Hepatocyte (in vitro differentiated cells): ENCODE results near the gene SGTB. TPM values are rescaled to one million over a fixed set of nuclear protein-coding genes. Genes with fewer than 3 reads are reported as not detected.

Experiments
- DNase-seq: peaks from one replicate; pipeline ENCODE4 v3.0.0-alpha.2; 2016; ENCODE audit warnings: low spot score
- H2AFZ ChIP-seq: fragments of 200-600 bp; sonication (generic); 2 replicates; pipeline ENCODE4 v1.6.0; 2016; ENCODE audit warnings: antibody characterized with exemption, mild to moderate bottlenecking
- H3K27ac ChIP-seq: fragments of 200-600 bp; sonication (generic); 2 replicates; pipeline ENCODE4 v1.5.1; 2016; ENCODE audit warnings: mild to moderate bottlenecking
- H3K27me3 ChIP-seq: fragments of 200-600 bp; sonication (generic); 2 replicates; pipeline ENCODE4 v1.6.1; 2016
- H3K36me3 ChIP-seq: fragments of 200-600 bp; sonication (generic); replicated peaks from 2 replicates; pipeline ENCODE4 v1.5.1; 2016; ENCODE audit warnings: low read depth; ENCODE audit not compliant: insufficient read depth
- H3K4me1 ChIP-seq: fragments of 200-600 bp; sonication (generic); 2 replicates; pipeline ENCODE4 v1.5.1; 2016; ENCODE audit warnings: mild to moderate bottlenecking, moderate library complexity; ENCODE audit not compliant: insufficient read depth
- H3K4me2 ChIP-seq: fragments of 200-600 bp; sonication (generic); 2 replicates; pipeline ENCODE4 v1.6.0; 2016
- H3K4me3 ChIP-seq: fragments of 200-600 bp; sonication (generic); 2 replicates; pipeline ENCODE4 v1.5.1; 2016; ENCODE audit warnings: mild to moderate bottlenecking
- H3K79me2 ChIP-seq: fragments of 200-600 bp; sonication (generic); 2 replicates; pipeline ENCODE4 v1.6.0; 2017; ENCODE audit warnings: mild to moderate bottlenecking
- H3K9me2 ChIP-seq: fragments of 200-600 bp; sonication (generic); replicated peaks from 2 replicates; pipeline ENCODE4 v1.6.0; 2017; ENCODE audit warnings: mild to moderate bottlenecking; ENCODE audit not compliant: insufficient read depth
- H3K9me3 ChIP-seq: fragments of 200-600 bp; sonication (generic); 2 replicates; pipeline ENCODE4 v1.5.1; 2016; ENCODE audit warnings: low read depth, mild to moderate bottlenecking
- H4K20me1 ChIP-seq: fragments of 200-600 bp; sonication (generic); 2 replicates; pipeline ENCODE4 v1.6.0; 2016; ENCODE audit warnings: mild to moderate bottlenecking; ENCODE audit not compliant: insufficient read depth, poor library complexity, severe bottlenecking
- CTCF ChIP-seq: fragments of 200-600 bp; sonication (generic); IDR thresholded peaks from 2 replicates; pipeline ENCODE4 v1.5.1; 2016; ENCODE audit warnings: antibody characterized with exemption, mild to moderate bottlenecking; ENCODE audit not compliant: poor library complexity
- EZH2 ChIP-seq: fragments of 200-600 bp; sonication (generic); IDR thresholded peaks from 2 replicates; pipeline ENCODE4 v1.6.1; 2016; ENCODE audit warnings: antibody characterized with exemption, mild to moderate bottlenecking, borderline replicate concordance
- EZH2phosphoT487 ChIP-seq: fragments of 200-600 bp; sonication (generic); IDR thresholded peaks from one replicate; pipeline ENCODE4 v1.6.1; 2018; ENCODE audit warnings: antibody characterized with exemption, mild to moderate bottlenecking, low read depth, moderate library complexity; ENCODE audit not compliant: unreplicated experiment, severe bottlenecking
- WGBS: methylation state at CpG from one replicate; pipeline ENCODE4 v1.1.6; 2016; ENCODE audit warnings: low lambda C conversion rate; ENCODE audit errors: missing lambda C conversion rate; 5-methylcytosine and 5-hydroxymethylcytosine counted together
- polyA plus RNA-seq: library from polyadenylated mRNA; unstranded; fragments of >200 nt; fragmentation: Nextera tagmentation; extraction: Ambion mirVana; gene quantifications from 2 replicates; pipeline ENCODE4 v1.2.1, GENCODE V29; 2016
- total RNA-seq: library from RNA; depleted of rRNA; stranded (reverse); fragments of >200 nt; gene quantifications from 2 replicates; pipeline ENCODE4 v1.2.3, GENCODE V29; 2014

SGTB gene
- total and polyA plus RNA-seq, 2 experiments from 2014 or later, result 3.6 to 9.0 TPM

- no peaks in the 10 kb centered on the region for H3K27me3 ChIP-seq
- no peaks in the 10 kb centered on the region for H4K20me1 ChIP-seq
- H3K79me2 ChIP-seq, result no peaks in the 10 kb centered on the region
- H3K27ac ChIP-seq, result no peak overlapping the region
- no peaks in the 10 kb centered on the region for H3K36me3 ChIP-seq
- H3K9me3 ChIP-seq, result no peaks in the 10 kb centered on the region
- no peaks in the 10 kb centered on the region for H3K9me2 ChIP-seq
- WGBS, result 96% methylated on average over 3 of the region's 3 CpGs
- no peaks in the 10 kb centered on the region for H3K4me1 ChIP-seq
- no peak overlapping the region for H2AFZ ChIP-seq
- H3K4me2 ChIP-seq, result no peak overlapping the region
- no peak overlapping the region for H3K4me3 ChIP-seq
- DNase-seq, result no peak
- no peak for TF ChIP-seq CTCF
- no peak for TF ChIP-seq EZH2
- no peak for TF ChIP-seq EZH2phosphoT487
Measured at GRCh38 chr5:65702036-65702435, 19.9 kb downstream of the SGTB start.

- Histone ChIP-seq H3K9me3 (no peaks in the 10 kb centered on the region), H3K79me2 (no peaks in the 10 kb centered on the region), H2AFZ (no peak overlapping the region), H3K9me2 (no peaks in the 10 kb centered on the region), H3K27me3 (no peaks in the 10 kb centered on the region), H3K4me1 (no peaks in the 10 kb centered on the region), H3K36me3 (no peaks in the 10 kb centered on the region), H3K27ac (no peak overlapping the region), H3K4me3 (no peak overlapping the region), H4K20me1 (no peaks in the 10 kb centered on the region), H3K4me2 (no peak overlapping the region)
- DNase-seq, result no peak
- no peak for TF ChIP-seq CTCF
- TF ChIP-seq EZH2, result no peak
- TF ChIP-seq EZH2phosphoT487, result no peak
- 83% methylated on average over 4 of the region's 4 CpGs for WGBS
Measured at GRCh38 chr5:65699338-65699737, 22.6 kb downstream of the SGTB start.

GRCh38 chr5:65696892-65697291 lies 25.0 kb downstream of the SGTB start:
- Histone ChIP-seq H3K36me3 (no peaks in the 10 kb centered on the region), H3K9me2 (no peaks in the 10 kb centered on the region), H3K4me2 (no peak overlapping the region), H3K27me3 (no peaks in the 10 kb centered on the region), H4K20me1 (no peaks in the 10 kb centered on the region), H3K9me3 (no peaks in the 10 kb centered on the region), H3K4me1 (no peaks in the 10 kb centered on the region), H2AFZ (no peak overlapping the region), H3K27ac (no peak overlapping the region), H3K4me3 (no peak overlapping the region), H3K79me2 (no peaks in the 10 kb centered on the region)
- no peak for TF ChIP-seq EZH2phosphoT487
- TF ChIP-seq EZH2, result no peak
- TF ChIP-seq CTCF, result no peak
- DNase-seq, result no peak

- H3K4me1 ChIP-seq, result no peaks in the 10 kb centered on the region
- 90% methylated on average over 4 of the region's 4 CpGs for WGBS
- H3K36me3 ChIP-seq, result no peaks in the 10 kb centered on the region
- no peak for DNase-seq
- H3K9me2 ChIP-seq, result no peaks in the 10 kb centered on the region
- H2AFZ ChIP-seq, result no peak overlapping the region
- no peaks in the 10 kb centered on the region for H3K27me3 ChIP-seq
- no peaks in the 10 kb centered on the region for H3K9me3 ChIP-seq
- no peak for TF ChIP-seq EZH2phosphoT487
- TF ChIP-seq EZH2, result no peak
- TF ChIP-seq CTCF, result no peak
- no peaks in the 10 kb centered on the region for H3K79me2 ChIP-seq
- no peak overlapping the region for H3K27ac ChIP-seq
- no peak overlapping the region for H3K4me2 ChIP-seq
- H3K4me3 ChIP-seq, result no peak overlapping the region
- H4K20me1 ChIP-seq, result no peaks in the 10 kb centered on the region
Measured at GRCh38 chr5:65695896-65696295, 26.0 kb downstream of the SGTB start.
